Lower leg skin (tissue), 3 donors: ENCODE measurements around the gene CTDSP1.

Experiments used
- POLR2A ChIP-seq, 2 donors: fragments of 450-650 bp; IDR thresholded peaks; one replicate each; pipeline ENCODE4 v1.6.1; 2016 to 2017; ENCODE audit warnings: antibody characterized with exemption in 2 of 2, mild to moderate bottlenecking in 1 of 2, moderate library complexity in 1 of 2
- TF ChIP-seq, protein P1 (sequence below), 3 donors: fragments of 450-650 bp; IDR thresholded peaks; one replicate each; pipeline ENCODE4 v1.5.1; 2016; ENCODE audit warnings: antibody characterized with exemption in 3 of 3, mild to moderate bottlenecking in 3 of 3, moderate library complexity in 2 of 3

DNA sequence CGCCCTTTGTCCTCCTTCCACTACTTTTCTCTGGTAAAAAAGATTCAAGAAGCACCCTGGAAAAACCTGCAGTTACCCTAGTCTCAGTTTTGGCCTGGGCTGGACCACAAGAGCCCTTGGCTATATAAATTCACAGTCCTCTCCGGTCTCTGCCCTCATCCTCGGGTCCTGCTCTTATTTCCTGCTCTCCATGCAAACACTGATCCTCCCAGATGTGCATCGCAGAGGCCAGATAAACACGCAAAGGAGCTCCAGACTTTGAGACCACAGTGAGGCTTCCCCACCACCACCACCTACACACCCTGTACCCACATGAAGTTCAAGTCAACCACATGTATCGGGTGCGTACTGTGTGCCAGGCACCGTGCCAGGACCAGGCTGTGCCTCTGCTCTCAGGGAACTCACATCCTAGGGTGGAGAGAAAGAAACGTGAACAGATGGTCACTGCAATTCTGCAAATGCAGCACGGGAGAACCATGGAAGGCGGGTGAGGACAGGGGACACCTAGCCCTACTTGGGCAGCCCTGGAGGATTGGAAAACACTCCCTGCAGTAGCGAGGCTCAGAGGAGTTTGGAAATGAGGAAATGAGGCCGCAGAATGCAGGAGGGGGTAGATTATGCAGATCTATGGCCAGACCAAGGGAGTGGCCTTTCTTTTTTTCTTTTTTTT, 7.4 kb downstream of the CTDSP1 start:
- TF ChIP-seq, protein P1, sequence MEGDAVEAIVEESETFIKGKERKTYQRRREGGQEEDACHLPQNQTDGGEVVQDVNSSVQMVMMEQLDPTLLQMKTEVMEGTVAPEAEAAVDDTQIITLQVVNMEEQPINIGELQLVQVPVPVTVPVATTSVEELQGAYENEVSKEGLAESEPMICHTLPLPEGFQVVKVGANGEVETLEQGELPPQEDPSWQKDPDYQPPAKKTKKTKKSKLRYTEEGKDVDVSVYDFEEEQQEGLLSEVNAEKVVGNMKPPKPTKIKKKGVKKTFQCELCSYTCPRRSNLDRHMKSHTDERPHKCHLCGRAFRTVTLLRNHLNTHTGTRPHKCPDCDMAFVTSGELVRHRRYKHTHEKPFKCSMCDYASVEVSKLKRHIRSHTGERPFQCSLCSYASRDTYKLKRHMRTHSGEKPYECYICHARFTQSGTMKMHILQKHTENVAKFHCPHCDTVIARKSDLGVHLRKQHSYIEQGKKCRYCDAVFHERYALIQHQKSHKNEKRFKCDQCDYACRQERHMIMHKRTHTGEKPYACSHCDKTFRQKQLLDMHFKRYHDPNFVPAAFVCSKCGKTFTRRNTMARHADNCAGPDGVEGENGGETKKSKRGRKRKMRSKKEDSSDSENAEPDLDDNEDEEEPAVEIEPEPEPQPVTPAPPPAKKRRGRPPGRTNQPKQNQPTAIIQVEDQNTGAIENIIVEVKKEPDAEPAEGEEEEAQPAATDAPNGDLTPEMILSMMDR (IDR thresholded peaks at IDR 0.05): no peak
- no peak for TF ChIP-seq POLR2A (IDR thresholded peaks at IDR 0.05)
